Coronary artery (tissue), 2 donors: Measurements from ENCODE around the gene PRMT7.

ENCODE experiments used
- DNase-seq: peaks from one replicate; pipeline ENCODE4 v3.0.0-alpha.2; 2017; ENCODE audit warnings: low spot score
- H3K27ac ChIP-seq, 2 donors: fragments of 200-600 bp; sonication (generic); one replicate each; pipeline ENCODE4 v1.5.1; 2016 to 2019
- H3K4me3 ChIP-seq: fragments of 200-600 bp; sonication (generic); 2 replicates; pipeline ENCODE4 v1.5.1; 2016; ENCODE audit warnings: mild to moderate bottlenecking, moderate library complexity
- TF ChIP-seq, protein P1 (sequence below): fragments of 200-600 bp; sonication (generic); IDR thresholded peaks from one replicate; pipeline ENCODE4 v1.5.1; 2019; ENCODE audit warnings: antibody characterized with exemption

PRMT7 gene

GRCh38 chr16:68387301-68387700, 76.5 kb downstream of the PRMT7 start:
- H3K4me3 ChIP-seq, result no peak overlapping the region
- DNase-seq, result no peak
- H3K27ac ChIP-seq, result no peak overlapping the region
- TF ChIP-seq, protein P1, sequence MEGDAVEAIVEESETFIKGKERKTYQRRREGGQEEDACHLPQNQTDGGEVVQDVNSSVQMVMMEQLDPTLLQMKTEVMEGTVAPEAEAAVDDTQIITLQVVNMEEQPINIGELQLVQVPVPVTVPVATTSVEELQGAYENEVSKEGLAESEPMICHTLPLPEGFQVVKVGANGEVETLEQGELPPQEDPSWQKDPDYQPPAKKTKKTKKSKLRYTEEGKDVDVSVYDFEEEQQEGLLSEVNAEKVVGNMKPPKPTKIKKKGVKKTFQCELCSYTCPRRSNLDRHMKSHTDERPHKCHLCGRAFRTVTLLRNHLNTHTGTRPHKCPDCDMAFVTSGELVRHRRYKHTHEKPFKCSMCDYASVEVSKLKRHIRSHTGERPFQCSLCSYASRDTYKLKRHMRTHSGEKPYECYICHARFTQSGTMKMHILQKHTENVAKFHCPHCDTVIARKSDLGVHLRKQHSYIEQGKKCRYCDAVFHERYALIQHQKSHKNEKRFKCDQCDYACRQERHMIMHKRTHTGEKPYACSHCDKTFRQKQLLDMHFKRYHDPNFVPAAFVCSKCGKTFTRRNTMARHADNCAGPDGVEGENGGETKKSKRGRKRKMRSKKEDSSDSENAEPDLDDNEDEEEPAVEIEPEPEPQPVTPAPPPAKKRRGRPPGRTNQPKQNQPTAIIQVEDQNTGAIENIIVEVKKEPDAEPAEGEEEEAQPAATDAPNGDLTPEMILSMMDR, result no peak

DNA sequence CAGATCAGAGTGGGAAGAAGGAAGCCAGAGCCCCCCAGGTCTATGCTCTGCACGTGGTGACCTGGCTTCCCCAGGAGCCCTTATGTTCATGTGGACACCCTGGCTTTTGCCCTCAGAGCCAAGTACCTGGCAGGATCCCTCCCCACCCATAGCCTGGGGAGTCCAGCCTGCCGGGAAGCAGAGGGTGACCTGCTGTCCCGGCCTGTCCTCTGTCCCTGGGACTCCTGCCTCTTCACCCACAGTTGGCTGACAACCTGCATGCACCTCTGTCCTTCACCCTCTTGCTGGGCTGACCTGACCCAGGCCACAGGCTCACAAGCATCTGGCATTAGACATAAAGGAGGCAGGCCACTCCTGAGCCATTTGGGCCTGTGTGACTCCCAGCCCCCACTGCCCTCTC, 77.3 kb downstream of the PRMT7 start:
- no peak overlapping the region for H3K27ac ChIP-seq
- TF ChIP-seq, protein P1, result no peak
- no peak overlapping the region for H3K4me3 ChIP-seq
- no peak for DNase-seq

DNA sequence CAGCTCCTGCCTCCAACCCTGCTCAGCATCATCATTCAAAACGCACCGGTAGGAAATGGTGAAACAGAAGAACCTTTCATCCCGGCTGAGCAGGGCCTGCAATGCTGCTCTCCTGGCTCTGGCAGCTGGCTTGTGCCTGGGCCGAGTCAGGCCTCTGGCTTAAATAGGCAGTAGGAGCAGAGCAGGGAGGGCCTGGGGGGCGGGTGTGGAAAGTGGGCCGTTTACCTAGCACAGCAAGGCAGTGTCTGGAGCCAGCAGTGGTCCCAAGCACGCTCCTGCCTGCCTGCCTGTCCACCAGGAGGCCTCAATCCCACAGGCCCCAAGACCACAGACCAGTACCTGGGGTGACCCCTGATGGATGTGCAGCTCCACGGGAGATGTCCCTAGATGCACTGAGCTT, 78.2 kb downstream of the PRMT7 start:
- DNase-seq, result no peak
- TF ChIP-seq, protein P1, result no peak
- Histone ChIP-seq H3K4me3 (no peak overlapping the region), H3K27ac (no peak overlapping the region)

DNA sequence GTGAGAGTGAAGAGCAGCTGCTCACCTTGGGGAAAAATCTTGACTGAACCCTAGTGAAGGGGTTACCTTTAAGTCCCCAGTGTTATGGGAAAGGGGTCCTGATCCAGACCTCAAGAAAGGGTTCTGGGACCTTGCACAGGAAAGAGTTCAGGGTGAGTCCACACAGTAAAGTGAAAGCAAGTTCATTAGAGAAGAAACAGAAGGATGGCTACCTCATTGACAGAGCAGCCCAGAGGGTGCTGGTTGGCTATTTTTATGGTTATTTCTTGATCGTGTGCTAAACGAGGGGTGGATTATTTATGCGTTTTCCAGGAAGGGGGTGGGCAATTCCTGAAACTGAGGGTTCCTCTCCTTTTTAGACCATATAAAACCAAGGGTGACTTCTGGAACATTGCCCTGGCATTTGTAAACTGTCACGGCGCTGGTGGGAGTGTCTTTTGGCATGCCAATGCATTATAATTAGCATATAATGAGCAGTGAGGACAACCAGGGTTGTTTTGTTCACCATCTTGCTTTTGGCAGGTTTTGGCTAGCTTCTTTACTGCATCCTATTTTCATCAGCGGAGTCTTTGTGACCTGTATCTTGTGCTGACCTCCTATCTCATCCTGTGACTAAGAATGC, 79.0 kb downstream of the PRMT7 start:
- no peak overlapping the region for H3K4me3 ChIP-seq
- H3K27ac ChIP-seq, result no peak overlapping the region
- TF ChIP-seq, protein P1, result no peak
- DNase-seq, result no peak

DNA sequence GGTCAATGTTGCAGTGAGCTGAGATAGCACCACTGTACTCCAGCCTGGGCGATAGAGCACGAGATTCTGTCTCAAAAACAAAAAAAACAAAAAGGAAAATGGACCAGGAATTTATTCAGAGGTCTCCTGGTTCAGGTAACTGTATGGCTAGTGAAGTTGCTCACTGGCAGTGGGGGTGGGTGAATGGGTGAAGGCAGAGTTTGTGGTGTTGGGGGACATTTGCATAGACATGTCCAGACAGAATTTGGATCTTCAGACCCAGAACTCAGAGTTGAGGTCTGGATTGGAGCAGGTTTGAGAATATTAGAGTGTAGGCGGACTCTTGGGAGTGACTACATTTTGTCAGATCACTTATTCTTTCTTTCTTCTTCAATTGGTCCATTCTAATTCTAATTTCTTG, 82.5 kb downstream of the PRMT7 start:
- no peak for DNase-seq
- H3K4me3 ChIP-seq, result no peak overlapping the region
- TF ChIP-seq, protein P1, result no peak
- no peak overlapping the region for H3K27ac ChIP-seq

GRCh38 chr16:68395167-68395786, 84.5 kb downstream of the PRMT7 start:
- TF ChIP-seq, protein P1, result no peak
- H3K4me3 ChIP-seq, result no peak overlapping the region
- H3K27ac ChIP-seq, result no peak overlapping the region
- DNase-seq, result no peak

DNA sequence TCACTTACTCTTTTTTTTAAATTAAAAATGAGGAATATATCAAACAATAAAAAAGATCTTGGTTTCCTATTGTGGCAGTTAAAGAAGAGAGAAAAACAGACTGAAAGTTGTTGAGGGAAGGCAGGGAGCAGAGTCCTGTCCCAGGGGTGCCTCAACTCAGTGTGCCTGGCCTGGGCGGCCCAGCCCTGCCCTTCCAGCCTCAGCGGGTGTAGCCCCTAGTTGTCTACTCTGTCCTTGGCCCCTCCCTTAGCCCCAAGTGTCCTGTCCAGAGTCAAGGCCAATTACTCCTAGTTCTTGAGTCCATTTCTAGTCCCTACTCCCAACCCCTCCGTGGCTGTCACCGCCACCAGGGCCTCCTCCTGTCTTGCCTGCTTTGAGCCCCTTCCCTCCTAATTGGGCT, 85.0 kb downstream of the PRMT7 start:
- H3K4me3 ChIP-seq, result no peak overlapping the region
- no peak for DNase-seq
- H3K27ac ChIP-seq, result no peak overlapping the region
- TF ChIP-seq, protein P1, result no peak
